K562 (cell line): Measurements from ENCODE around the gene CDYL2. TPM values are rescaled to one million over a fixed set of nuclear protein-coding genes. Genes with fewer than 3 reads are reported as not detected.

Experiments used
- ATAC-seq: fragments of 200-7000 bp; cut with Tn5 transposase; 3 replicates; pipeline ENCODE4 v1.9.1; 2020; ENCODE audit warnings: moderate library complexity
- BruUV-seq: library from RNA; stranded (reverse); fragments of 400-500 nt; replicated peaks from 2 replicates; lab custom pipeline; 2021; lab: Mats Ljungman, UMichigan
- CTCF ChIA-PET: fragments of 300-600 bp; formaldehyde crosslinking; extraction: SDS; loops from one replicate; lab custom pipeline; 2021; ENCODE audit warnings: low intra/inter-chr PET ratio; lab: Yijun Ruan, JAX
- POLR2A ChIA-PET: fragments of 300-600, 350-650 bp; sonication (Branson Sonifier 250); formaldehyde crosslinking; extraction: SDS; loops from one replicate; lab custom pipeline; 2021; ENCODE audit warnings: antibody characterized with exemption, inconsistent platforms; lab: Yijun Ruan, JAX
- DNase-seq, 4 experiments: peaks; one replicate each; pipeline versions ENCODE4 v3.0.0 to v3.0.0-alpha.2; 2011 to 2018; ENCODE audit warnings: low spot score in 3 of 4, mixed read lengths in 3 of 4; ENCODE audit errors: extremely low read depth in 1 of 4
- FAIRE-seq: peaks from 2 replicates; lab custom pipeline; 2011; peaks lifted over from hg19 to GRCh38; lab: Jason Lieb, UNC
- H2AFZ ChIP-seq: 2 replicates; pipeline ENCODE4 v1.6.0; 2011; ENCODE audit warnings: low read depth, low read length, control low read depth, inconsistent platforms
- H3K27ac ChIP-seq: fragments of 200-600 bp; 3 replicates; pipeline ENCODE4 v1.8.0; 2011; ENCODE audit warnings: low read depth, mild to moderate bottlenecking, control low read depth, inconsistent platforms, low read length, moderate library complexity, mixed read lengths; ENCODE audit errors: extremely low read depth
- H3K27me3 ChIP-seq, 2 experiments: fragments of 300-600 bp in 1 of 2; 2 replicates in 1 of 2; 3 replicates in 1 of 2; pipeline versions ENCODE4 v1.6.0 to v1.8.0; 2011; ENCODE audit warnings: inconsistent platforms in 2 of 2, low read length in 2 of 2, mild to moderate bottlenecking in 1 of 2, mixed read lengths in 1 of 2, moderate library complexity in 1 of 2; ENCODE audit not compliant: control insufficient read depth in 2 of 2, insufficient read depth in 2 of 2
- H3K36me3 ChIP-seq: fragments of 300-600 bp; 3 replicates; pipeline ENCODE4 v1.8.0; 2011; ENCODE audit warnings: mild to moderate bottlenecking, low read length, inconsistent platforms; ENCODE audit not compliant: control insufficient read depth, insufficient read depth
- H3K4me1 ChIP-seq, 2 experiments: fragments of 200-600 bp in 1 of 2; replicated peaks in 1 of 2; 2 replicates in 1 of 2; 3 replicates in 1 of 2; pipeline versions ENCODE4 v1.5.1 to v1.8.0; 2011; ENCODE audit warnings: inconsistent platforms in 2 of 2, low read length in 2 of 2, mild to moderate bottlenecking in 1 of 2, mixed read lengths in 1 of 2, moderate library complexity in 1 of 2; ENCODE audit not compliant: control insufficient read depth in 2 of 2, insufficient read depth in 2 of 2
- H3K4me2 ChIP-seq: 2 replicates; pipeline ENCODE4 v1.6.1; 2011; ENCODE audit warnings: low read length, control low read depth, inconsistent platforms, mixed read lengths; ENCODE audit not compliant: insufficient read depth
- H3K4me3 ChIP-seq: fragments of 200-600 bp; sonication (generic), shearing (Covaris generic); 2 replicates; pipeline ENCODE4 v1.5.1; 2016; ENCODE audit warnings: control low read depth, inconsistent platforms
- H3K79me2 ChIP-seq: fragments of 200-600 bp; 3 replicates; pipeline ENCODE4 v1.8.0; 2011; ENCODE audit warnings: low read length, inconsistent platforms; ENCODE audit not compliant: control insufficient read depth, insufficient read depth
- H3K9ac ChIP-seq, 2 experiments: 2 replicates each; pipeline versions ENCODE4 v1.6.0 to v1.6.1; 2011; ENCODE audit warnings: low read depth in 2 of 2, low read length in 2 of 2, control low read depth in 1 of 2, inconsistent platforms in 1 of 2, mild to moderate bottlenecking in 1 of 2, mixed read lengths in 1 of 2; ENCODE audit not compliant: insufficient read depth in 1 of 2
- H3K9me1 ChIP-seq: one replicate; pipeline ENCODE4 v1.6.0; 2011; ENCODE audit warnings: inconsistent platforms, mild to moderate bottlenecking, low read length, moderate library complexity; ENCODE audit not compliant: control insufficient read depth, insufficient read depth
- H3K9me3 ChIP-seq: replicated peaks from 2 replicates; pipeline ENCODE4 v1.5.1; 2011; ENCODE audit warnings: low read depth, low read length, inconsistent platforms; ENCODE audit not compliant: control insufficient read depth, insufficient read depth
- H4K20me1 ChIP-seq: replicated peaks from 2 replicates; pipeline ENCODE4 v1.6.1; 2011; ENCODE audit warnings: low read length, inconsistent platforms, mixed read lengths; ENCODE audit not compliant: control insufficient read depth, insufficient read depth
- BRD4 ChIP-seq: fragments of 200-600 bp; sonication (generic); IDR thresholded peaks from 2 replicates; pipeline ENCODE4 v1.6.1; 2017; ENCODE audit warnings: inconsistent platforms
- CHD1 ChIP-seq: fragments of 200-600 bp; sonication (generic); IDR thresholded peaks from one replicate; pipeline ENCODE4 v1.6.1; 2012; ENCODE audit warnings: mild to moderate bottlenecking, moderate library complexity, low read length, inconsistent platforms
- GABPB2 ChIP-seq: fragments of 250-450 bp; sonication (Bioruptor Pico); conservative IDR thresholded peaks from 2 replicates; pipeline ENCODE4 v1.5.1; 2021; ENCODE audit warnings: mild to moderate bottlenecking
- POLR2AphosphoS2 ChIP-seq: IDR thresholded peaks from 2 replicates; pipeline ENCODE4 v1.6.1; 2012; ENCODE audit warnings: low read length, improper control_type of control experiment
- STAT5B ChIP-seq: fragments of 250-450 bp; sonication (Bioruptor Pico); IDR thresholded peaks from 2 replicates; pipeline ENCODE4 v1.8.0; 2021; ENCODE audit warnings: mild to moderate bottlenecking, inconsistent platforms
- TAL1 ChIP-seq: fragments of 450-650 bp; IDR thresholded peaks from 2 replicates; pipeline ENCODE4 v1.6.1; 2016; ENCODE audit warnings: mild to moderate bottlenecking
- ZBTB40 ChIP-seq, 2 experiments: fragments of 450-650 bp in 1 of 2; sonication (generic) in 1 of 2; formaldehyde crosslinking in 1 of 2; IDR thresholded peaks; 2 replicates each; pipeline versions ENCODE4 v1.7.1 to v1.9.0; 2016 to 2022; ENCODE audit warnings: inconsistent platforms in 1 of 2, mild to moderate bottlenecking in 1 of 2, missing genetic modification reagents in 1 of 2
- ZBTB43 ChIP-seq: sonication (generic); formaldehyde crosslinking; IDR thresholded peaks from 2 replicates; pipeline ENCODE4 v1.8.0; 2023; ENCODE audit warnings: mild to moderate bottlenecking, missing genetic modification reagents
- ZZZ3 ChIP-seq: fragments of 450-650 bp; IDR thresholded peaks from 2 replicates; pipeline ENCODE4 v1.6.1; 2016; ENCODE audit warnings: antibody characterized with exemption, mild to moderate bottlenecking, moderate library complexity
- WGBS: fragments of 100-300 bp; shearing (Covaris generic); methylation state at CpG from one replicate; pipeline ENCODE4 v1.1.6; 2016; ENCODE audit warnings: low coverage, mixed read lengths; ENCODE audit not compliant: insufficient coverage; ENCODE audit errors: missing lambda C conversion rate; 5-methylcytosine and 5-hydroxymethylcytosine counted together
- in situ Hi-C: fragments of 300-500 bp; cut with MboI; formaldehyde crosslinking; loops from 4 replicates; pipeline ENCODE4 v1.15.0; 2018; ENCODE audit warnings: inconsistent platforms, mixed read lengths
- intact Hi-C: fragments of 100-400 bp; cut with micrococcal nuclease; formaldehyde crosslinking; loops from 2 replicates; pipeline ENCODE4 v1.14.2; 2022
- polyA plus RNA-seq, 8 experiments: library from polyadenylated mRNA; depleted of rRNA in 4 of 8; stranded (reverse) in 5 of 8; unstranded in 3 of 8; fragments of >200 nt; fragmentation: Nextera tagmentation in 2 of 8; fragmentation: Illumina TruSeq in 1 of 8; extraction: Ambion mirVana in 2 of 8; extraction: Trizol in 1 of 8; gene quantifications; 2 replicates each; pipeline versions ENCODE4 v1.2.1 to v1.2.3, GENCODE V29; 2011 to 2014; ENCODE audit warnings: inconsistent platforms in 1 of 8, missing spikeins in 1 of 8
- total RNA-seq, 7 experiments: library from RNA; depleted of rRNA in 6 of 7; stranded (reverse); fragments of >200 nt in 6 of 7; fragmentation: Illumina TruSeq in 2 of 7; extraction: Trizol in 2 of 7; gene quantifications; 2 replicates each; pipeline versions ENCODE4 v1.2.1 to v1.2.3, GENCODE V29; 2011 to 2021; ENCODE audit warnings: low replicate concordance in 1 of 7
- TF ChIP-seq, protein P1 (sequence below): fragments of 450-650 bp; formaldehyde crosslinking; IDR thresholded peaks from 2 replicates; pipeline ENCODE4 v1.4.0; 2020; ENCODE audit warnings: mild to moderate bottlenecking, moderate library complexity

Gene CDYL2
- total and polyA plus RNA-seq, 9 of the 15 experiments (the other 6 are each of a cell fraction or from before 2014, with no cell fraction given), result under 0.01 to 0.04 (median 0.01) TPM; not detected in 6

GRCh38 chr16:80792031-80792430 is 12.4 kb downstream of the CDYL2 start:
- H3K79me2 ChIP-seq, result no peaks in the 10 kb centered on the region
- no peaks in the 10 kb centered on the region for H3K36me3 ChIP-seq
- H4K20me1 ChIP-seq, result no peaks in the 10 kb centered on the region
- H3K9me3 ChIP-seq, result no peaks in the 10 kb centered on the region
- no peak for FAIRE-seq
- intact Hi-C loops (no loop called here), in situ Hi-C loops (no loop called here)
- CTCF ChIA-PET, result no interaction called here
- H3K4me1 ChIP-seq, result no peaks in the 10 kb centered on the region
- ATAC-seq, result no peak
- H3K4me2 ChIP-seq, result no peak overlapping the region
- POLR2A ChIA-PET, result no interaction called here
- no peak overlapping the region for H3K4me3 ChIP-seq
- DNase-seq, result no peak
- H2AFZ ChIP-seq, result no peak overlapping the region
- no peaks in the 10 kb centered on the region for H3K9me1 ChIP-seq
- WGBS, result 2% methylated on average over 2 of the region's 2 CpGs
- no peak overlapping the region for H3K9ac ChIP-seq
- H3K27ac ChIP-seq, result no peak overlapping the region
- BruUV-seq, result no TSS peak
- peaks cover 6% of the 10 kb centered on the region in 2 experiments; a peak in 3 of 5 replicates for H3K27me3 ChIP-seq
- TF ChIP-seq ZZZ3, result no peak
- TF ChIP-seq CHD1, result no peak
- no peak for TF ChIP-seq POLR2AphosphoS2
- TF ChIP-seq TAL1, result no peak
- TF ChIP-seq ZBTB40 (IDR thresholded peaks at IDR 0.05), result no peak
- TF ChIP-seq ZBTB40 (CRISPR knock-in tag; IDR thresholded peaks at IDR 0.05), result no peak
- TF ChIP-seq, protein P1, sequence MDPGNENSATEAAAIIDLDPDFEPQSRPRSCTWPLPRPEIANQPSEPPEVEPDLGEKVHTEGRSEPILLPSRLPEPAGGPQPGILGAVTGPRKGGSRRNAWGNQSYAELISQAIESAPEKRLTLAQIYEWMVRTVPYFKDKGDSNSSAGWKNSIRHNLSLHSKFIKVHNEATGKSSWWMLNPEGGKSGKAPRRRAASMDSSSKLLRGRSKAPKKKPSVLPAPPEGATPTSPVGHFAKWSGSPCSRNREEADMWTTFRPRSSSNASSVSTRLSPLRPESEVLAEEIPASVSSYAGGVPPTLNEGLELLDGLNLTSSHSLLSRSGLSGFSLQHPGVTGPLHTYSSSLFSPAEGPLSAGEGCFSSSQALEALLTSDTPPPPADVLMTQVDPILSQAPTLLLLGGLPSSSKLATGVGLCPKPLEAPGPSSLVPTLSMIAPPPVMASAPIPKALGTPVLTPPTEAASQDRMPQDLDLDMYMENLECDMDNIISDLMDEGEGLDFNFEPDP (CRISPR knock-in tag), result no peak
- TF ChIP-seq STAT5B, result no peak
- no peak for TF ChIP-seq GABPB2 (CRISPR knock-in tag)
- no peak for TF ChIP-seq BRD4
- no peak for TF ChIP-seq ZBTB43 (CRISPR knock-in tag)
